ENCODE results near the gene EHBP1L1. TPM values are rescaled to one million over a fixed set of nuclear protein-coding genes. Genes with fewer than 3 reads are reported as not detected.
A peak's percentile ranks its signal among the peaks of the same experiment; 100 is the strongest.

The EHBP1L1 gene
- total RNA-seq, 2 experiments from 2014 or later: 59.7 to 71.6 TPM

- intact Hi-C loops (cut with micrococcal nuclease; ENCODE audit: unreplicated experiment): loop anchor here (1.0 kb wide), 1 partner anchor 52 kb away; no protein-coding TSS in a partner anchor
- peak; percentile 53 for DNase-seq (ENCODE audit: low spot score)
- POLR2A ChIA-PET: interaction anchor here (1.2 kb wide), 1 partner anchor 9 kb away, joined by 3 read pairs; no protein-coding TSS in a partner anchor
- Histone ChIP-seq H3K9me2 (ENCODE audit: insufficient read depth, low read length) (no peaks in the 10 kb centered on the region), H3K4me2 (ENCODE audit: low read length) (no peak overlapping the region), H3K9me3 (ENCODE audit: low read length) (no peaks in the 10 kb centered on the region), H3K79me2 (ENCODE audit: insufficient read depth, low read depth, low read length) (no peaks in the 10 kb centered on the region), H3K4me1 (ENCODE audit: insufficient read depth, low read length, poor library complexity, severe bottlenecking) (peaks cover 12% of the 10 kb centered on the region), H3K36me3 (ENCODE audit: insufficient read depth, low read length) (peaks cover 26% of the 10 kb centered on the region; the same call in 1 of the 2 replicates), H3K27ac (ENCODE audit: low read depth, low read length, poor library complexity, severe bottlenecking) (no peak overlapping the region), H3K4me3 (ENCODE audit: low read depth, low read length, poor library complexity, severe bottlenecking) (no peak overlapping the region), H2AFZ (ENCODE audit: low read length) (no peak overlapping the region), H4K20me1 (ENCODE audit: insufficient read depth, low read length) (no peaks in the 10 kb centered on the region)
- BruUV-seq (replicated peaks): no TSS peak
- CTCF ChIA-PET (ENCODE audit: unreplicated experiment): interaction anchor here (0.6 to 1.1 kb wide), 2 partner anchors 16 to 17 kb away, joined by 3 to 4 read pairs; no protein-coding TSS in a partner anchor
- no peak for TF ChIP-seq EZH2phosphoT487 (IDR thresholded peaks at IDR 0.05; ENCODE audit: borderline replicate concordance, low read depth, low read length)
- TF ChIP-seq, protein P1, sequence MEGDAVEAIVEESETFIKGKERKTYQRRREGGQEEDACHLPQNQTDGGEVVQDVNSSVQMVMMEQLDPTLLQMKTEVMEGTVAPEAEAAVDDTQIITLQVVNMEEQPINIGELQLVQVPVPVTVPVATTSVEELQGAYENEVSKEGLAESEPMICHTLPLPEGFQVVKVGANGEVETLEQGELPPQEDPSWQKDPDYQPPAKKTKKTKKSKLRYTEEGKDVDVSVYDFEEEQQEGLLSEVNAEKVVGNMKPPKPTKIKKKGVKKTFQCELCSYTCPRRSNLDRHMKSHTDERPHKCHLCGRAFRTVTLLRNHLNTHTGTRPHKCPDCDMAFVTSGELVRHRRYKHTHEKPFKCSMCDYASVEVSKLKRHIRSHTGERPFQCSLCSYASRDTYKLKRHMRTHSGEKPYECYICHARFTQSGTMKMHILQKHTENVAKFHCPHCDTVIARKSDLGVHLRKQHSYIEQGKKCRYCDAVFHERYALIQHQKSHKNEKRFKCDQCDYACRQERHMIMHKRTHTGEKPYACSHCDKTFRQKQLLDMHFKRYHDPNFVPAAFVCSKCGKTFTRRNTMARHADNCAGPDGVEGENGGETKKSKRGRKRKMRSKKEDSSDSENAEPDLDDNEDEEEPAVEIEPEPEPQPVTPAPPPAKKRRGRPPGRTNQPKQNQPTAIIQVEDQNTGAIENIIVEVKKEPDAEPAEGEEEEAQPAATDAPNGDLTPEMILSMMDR (conservative IDR thresholded peaks at IDR 0.05; ENCODE audit: low read length): peak; percentile 79
Measured at GRCh38 chr11:65593518-65594414, 17.9 kb downstream of the EHBP1L1 start.

GRCh38 chr11:65595131-65595530 lies 19.3 kb downstream of the EHBP1L1 start:
- H2AFZ ChIP-seq (ENCODE audit: low read length): no peak overlapping the region
- H3K9me2 ChIP-seq (ENCODE audit: insufficient read depth, low read length): no peaks in the 10 kb centered on the region
- TF ChIP-seq EZH2phosphoT487 (IDR thresholded peaks at IDR 0.05; ENCODE audit: borderline replicate concordance, low read depth, low read length): no peak
- TF ChIP-seq, protein P1 (conservative IDR thresholded peaks at IDR 0.05; ENCODE audit: low read length): no peak
- no peaks in the 10 kb centered on the region for H3K9me3 ChIP-seq (ENCODE audit: low read length)
- no peaks in the 10 kb centered on the region for H3K79me2 ChIP-seq (ENCODE audit: insufficient read depth, low read depth, low read length)
- no peaks in the 10 kb centered on the region for H4K20me1 ChIP-seq (ENCODE audit: insufficient read depth, low read length)
- H3K27ac ChIP-seq (ENCODE audit: low read depth, low read length, poor library complexity, severe bottlenecking): no peak overlapping the region
- no peak overlapping the region for H3K4me2 ChIP-seq (ENCODE audit: low read length)
- no TSS peak for BruUV-seq (replicated peaks)
- POLR2A ChIA-PET: no interaction called here
- intact Hi-C loops (cut with micrococcal nuclease; ENCODE audit: unreplicated experiment): no loop called here
- no peaks in the 10 kb centered on the region for H3K4me1 ChIP-seq (ENCODE audit: insufficient read depth, low read length, poor library complexity, severe bottlenecking)
- no peak overlapping the region for H3K4me3 ChIP-seq (ENCODE audit: low read depth, low read length, poor library complexity, severe bottlenecking)
- H3K36me3 ChIP-seq (ENCODE audit: insufficient read depth, low read length): peaks cover 25% of the 10 kb centered on the region; the same call in 1 of the 2 replicates
- DNase-seq (ENCODE audit: low spot score): no peak
- CTCF ChIA-PET (ENCODE audit: unreplicated experiment): no interaction called here

All from OCI-LY7 (cell line).